PC-9 (cell line): ENCODE data around the gene SPAM1.

Experiments
- CTCF ChIP-seq: fragments of 200-600 bp; sonication (generic); conservative IDR thresholded peaks from 2 replicates; pipeline ENCODE4 v1.6.1; 2017; ENCODE audit warnings: mixed run types, antibody characterized with exemption, mild to moderate bottlenecking, moderate library complexity
- EZH2 ChIP-seq: fragments of 200-600 bp; sonication (generic); IDR thresholded peaks from 2 replicates; pipeline ENCODE4 v1.8.0; 2017; ENCODE audit warnings: antibody characterized with exemption, low read depth

- TF ChIP-seq CTCF, result no peak
- no peak for TF ChIP-seq EZH2
Measured at GRCh38 chr7:123881300-123881699, 43.7 kb upstream of the SPAM1 start.
